Upper lobe of right lung (tissue), 1 donor: ENCODE measurements around the gene TMEM30B. TPM values are rescaled to one million over a fixed set of nuclear protein-coding genes. Genes with fewer than 3 reads are reported as not detected.
A peak's percentile ranks its signal among the peaks of the same experiment; 100 is the strongest.

Experiments used
- ATAC-seq: fragments of 200-7000 bp; cut with Tn5 transposase; one replicate; pipeline ENCODE4 v1.9.1; 2020; ENCODE audit warnings: mild to moderate bottlenecking, moderate library complexity
- DNase-seq: peaks from one replicate; pipeline ENCODE4 v3.0.0-alpha.2; 2020
- H3K27ac ChIP-seq: fragments of 200-600 bp; one replicate; pipeline ENCODE4 v1.8.0; 2022
- H3K27me3 ChIP-seq: fragments of 200-600 bp; one replicate; pipeline ENCODE4 v1.8.0; 2022; ENCODE audit warnings: mild to moderate bottlenecking
- H3K36me3 ChIP-seq: fragments of 200-600 bp; one replicate; pipeline ENCODE4 v1.8.0; 2022
- H3K4me1 ChIP-seq: fragments of 200-600 bp; one replicate; pipeline ENCODE4 v1.8.0; 2022
- H3K4me3 ChIP-seq: fragments of 200-600 bp; one replicate; pipeline ENCODE4 v1.8.0; 2022; ENCODE audit warnings: mild to moderate bottlenecking
- H3K9me3 ChIP-seq: fragments of 200-600 bp; one replicate; pipeline ENCODE4 v1.8.0; 2022
- CTCF ChIP-seq: fragments of 200-600 bp; IDR thresholded peaks from one replicate; pipeline ENCODE4 v1.8.0; 2022; ENCODE audit warnings: antibody characterized with exemption
- intact Hi-C: fragments of 100-400 bp; cut with DNase I; formaldehyde crosslinking; loops from one replicate; pipeline ENCODE4 v1.11.0; 2022
- total RNA-seq: library from RNA; stranded (reverse); fragmentation: NEBNext Ultra II Directional; extraction: Animal tissue kit (Norgen Biotek cat#: 25700); gene quantifications from one replicate; pipeline ENCODE4 v1.2.1, GENCODE V29; 2021
- donor health status: DM: no; HTN: yes; CAD: no; lungs with severe emphysema.

The TMEM30B gene
- total RNA-seq, 1 donor from 2014 or later = 22.5 TPM

DNA sequence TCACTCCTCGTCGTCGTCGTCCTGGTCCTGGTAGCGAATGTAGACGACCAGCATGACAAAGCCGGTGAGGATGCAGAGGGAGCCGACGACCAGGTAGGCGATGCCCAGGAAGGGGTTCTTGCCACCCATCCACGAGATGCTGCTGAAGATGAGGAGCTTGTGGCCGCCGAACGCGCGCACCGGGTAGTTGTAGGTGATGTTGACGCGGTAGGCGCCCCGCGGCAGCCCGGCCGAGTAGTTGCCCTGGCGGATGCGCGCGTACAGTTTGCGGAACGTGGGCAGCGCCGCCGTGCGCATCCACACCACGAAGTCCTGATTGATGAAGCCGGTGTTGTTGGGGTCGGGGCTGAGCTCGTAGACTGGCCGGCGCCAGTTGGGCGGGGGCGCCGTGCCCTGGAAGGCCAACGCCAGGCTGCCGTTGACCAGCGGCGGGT, 1.0 kb downstream of the TMEM30B start:
- Histone ChIP-seq H3K4me1 (no peaks in the 10 kb centered on the region), H3K27ac (peak overlapping the region; percentile 97), H3K4me3 (peak overlapping the region; percentile 66), H3K27me3 (no peaks in the 10 kb centered on the region), H3K36me3 (no peaks in the 10 kb centered on the region), H3K9me3 (no peaks in the 10 kb centered on the region)
- intact Hi-C loops = no loop called here
- peak; percentile 71 for DNase-seq
- ATAC-seq = no peak
- TF ChIP-seq CTCF = no peak

GRCh38 chr14:61279082-61279481, 2.1 kb downstream of the TMEM30B start:
- no peaks in the 10 kb centered on the region for H3K27me3 ChIP-seq
- H3K27ac ChIP-seq = no peak overlapping the region
- H3K4me3 ChIP-seq = peak overlapping the region; percentile 66
- intact Hi-C loops = no loop called here
- no peaks in the 10 kb centered on the region for H3K36me3 ChIP-seq
- H3K4me1 ChIP-seq = no peaks in the 10 kb centered on the region
- no peaks in the 10 kb centered on the region for H3K9me3 ChIP-seq
- ATAC-seq = no peak
- no peak for DNase-seq
- no peak for TF ChIP-seq CTCF

- H3K4me3 ChIP-seq = peak overlapping the region; percentile 2
- DNase-seq (no peak), ATAC-seq (no peak)
- no peak for TF ChIP-seq CTCF
- no peaks in the 10 kb centered on the region for H3K9me3 ChIP-seq
- H3K27me3 ChIP-seq = no peaks in the 10 kb centered on the region
- H3K27ac ChIP-seq = no peak overlapping the region
- H3K36me3 ChIP-seq = no peaks in the 10 kb centered on the region
- intact Hi-C loops = no loop called here
- H3K4me1 ChIP-seq = no peaks in the 10 kb centered on the region
These were observed 3.4 kb downstream of the TMEM30B start for GRCh38 chr14:61277784-61278183.

DNA sequence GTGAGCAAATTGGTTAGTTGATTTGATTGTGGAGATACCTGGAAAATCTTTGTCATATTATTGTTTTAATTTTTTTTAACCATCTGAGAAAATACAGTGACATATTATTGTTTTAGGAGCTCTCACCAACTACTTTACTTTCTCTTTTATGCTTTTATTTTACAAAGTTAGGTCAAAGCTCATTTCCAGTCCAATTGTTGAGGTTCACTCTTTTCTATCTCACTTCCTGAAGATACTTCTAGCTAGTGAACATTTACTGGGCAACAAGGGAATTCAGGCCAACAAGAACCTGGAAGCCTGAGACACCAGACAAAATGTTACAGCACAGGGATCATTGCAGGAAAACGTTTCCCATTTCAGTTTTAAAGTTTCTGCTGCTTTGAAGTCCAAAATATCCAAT, 3.9 kb downstream of the TMEM30B start:
- Histone ChIP-seq H3K9me3 (no peaks in the 10 kb centered on the region), H3K36me3 (no peaks in the 10 kb centered on the region), H3K27ac (no peak overlapping the region), H3K4me1 (no peaks in the 10 kb centered on the region), H3K27me3 (no peaks in the 10 kb centered on the region), H3K4me3 (no peak overlapping the region)
- intact Hi-C loops = no loop called here
- no peak for ATAC-seq
- TF ChIP-seq CTCF = no peak
- no peak for DNase-seq

DNA sequence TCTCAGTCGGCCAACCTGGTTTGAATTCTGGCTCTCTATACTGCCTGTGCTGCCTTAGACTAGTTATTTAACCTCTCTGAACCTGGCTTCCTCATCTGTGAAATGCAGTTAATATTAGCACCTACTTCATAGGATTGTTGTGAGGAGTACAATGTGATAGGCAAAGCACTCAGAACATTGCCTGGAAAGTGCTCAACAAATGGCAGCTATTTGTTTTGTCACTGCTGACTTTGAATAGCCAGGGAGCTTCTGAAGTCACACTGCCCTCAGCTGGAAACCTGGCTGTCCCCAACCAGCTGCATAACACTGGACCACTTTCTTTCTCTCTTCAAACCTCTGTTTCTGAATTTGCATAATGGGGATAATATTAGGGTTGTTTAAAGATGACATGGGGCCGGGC, 9.6 kb downstream of the TMEM30B start:
- intact Hi-C loops = no loop called here
- no peaks in the 10 kb centered on the region for H3K4me1 ChIP-seq
- no peak for TF ChIP-seq CTCF
- H3K27me3 ChIP-seq = peaks cover 18% of the 10 kb centered on the region
- DNase-seq (no peak), ATAC-seq (no peak)
- H3K36me3 ChIP-seq = no peaks in the 10 kb centered on the region
- H3K27ac ChIP-seq = no peak overlapping the region
- no peaks in the 10 kb centered on the region for H3K9me3 ChIP-seq
- H3K4me3 ChIP-seq = no peak overlapping the region

GRCh38 chr14:61270714-61271113, 10.4 kb downstream of the TMEM30B start:
- ATAC-seq = no peak
- H3K9me3 ChIP-seq = no peaks in the 10 kb centered on the region
- intact Hi-C loops = no loop called here
- TF ChIP-seq CTCF = no peak
- no peaks in the 10 kb centered on the region for H3K4me1 ChIP-seq
- DNase-seq = no peak
- H3K27me3 ChIP-seq = peaks cover 23% of the 10 kb centered on the region
- no peak overlapping the region for H3K4me3 ChIP-seq
- H3K27ac ChIP-seq = no peak overlapping the region
- no peaks in the 10 kb centered on the region for H3K36me3 ChIP-seq
